ENCODE measurements around the gene STRBP. TPM values are rescaled to one million over a fixed set of nuclear protein-coding genes. Genes with fewer than 3 reads are reported as not detected.
A peak's percentile ranks its signal among the peaks of the same experiment; 100 is the strongest.

The STRBP gene
- total and polyA plus RNA-seq, 9 donors = 4.9 to 18.8 (median 11.2) TPM

DNA sequence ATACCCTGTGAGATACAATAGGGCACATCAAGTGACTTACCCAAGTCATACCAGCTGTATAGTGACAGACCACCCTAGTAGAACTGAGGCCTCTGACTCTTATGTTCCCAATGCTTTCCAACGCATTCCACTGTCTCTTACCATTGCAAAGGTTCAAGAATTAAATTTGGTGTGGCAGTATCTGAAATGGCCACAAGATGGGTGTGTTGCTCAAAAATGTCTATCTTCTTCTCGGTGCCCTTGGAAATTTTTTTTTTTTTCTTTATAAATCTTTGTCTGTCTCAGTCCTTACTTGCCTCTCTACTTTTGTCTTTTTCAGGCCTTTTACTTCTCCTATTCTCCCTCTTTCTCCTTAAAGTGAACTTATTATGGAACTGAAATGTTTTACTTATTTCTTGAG lies 186.6 kb downstream of the STRBP start:
- no peak for DNase-seq
- Histone ChIP-seq H3K27ac (no peak overlapping the region), H3K27me3 (no peaks in the 10 kb centered on the region), H3K4me3 (no peak overlapping the region), H3K4me1 (ENCODE audit: insufficient read depth) (no peaks in the 10 kb centered on the region), H3K36me3 (no peaks in the 10 kb centered on the region), H3K9me3 (no peaks in the 10 kb centered on the region)
- TF ChIP-seq EP300 (IDR thresholded peaks at IDR 0.05) = no peak
- TF ChIP-seq, protein P1, sequence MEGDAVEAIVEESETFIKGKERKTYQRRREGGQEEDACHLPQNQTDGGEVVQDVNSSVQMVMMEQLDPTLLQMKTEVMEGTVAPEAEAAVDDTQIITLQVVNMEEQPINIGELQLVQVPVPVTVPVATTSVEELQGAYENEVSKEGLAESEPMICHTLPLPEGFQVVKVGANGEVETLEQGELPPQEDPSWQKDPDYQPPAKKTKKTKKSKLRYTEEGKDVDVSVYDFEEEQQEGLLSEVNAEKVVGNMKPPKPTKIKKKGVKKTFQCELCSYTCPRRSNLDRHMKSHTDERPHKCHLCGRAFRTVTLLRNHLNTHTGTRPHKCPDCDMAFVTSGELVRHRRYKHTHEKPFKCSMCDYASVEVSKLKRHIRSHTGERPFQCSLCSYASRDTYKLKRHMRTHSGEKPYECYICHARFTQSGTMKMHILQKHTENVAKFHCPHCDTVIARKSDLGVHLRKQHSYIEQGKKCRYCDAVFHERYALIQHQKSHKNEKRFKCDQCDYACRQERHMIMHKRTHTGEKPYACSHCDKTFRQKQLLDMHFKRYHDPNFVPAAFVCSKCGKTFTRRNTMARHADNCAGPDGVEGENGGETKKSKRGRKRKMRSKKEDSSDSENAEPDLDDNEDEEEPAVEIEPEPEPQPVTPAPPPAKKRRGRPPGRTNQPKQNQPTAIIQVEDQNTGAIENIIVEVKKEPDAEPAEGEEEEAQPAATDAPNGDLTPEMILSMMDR (IDR thresholded peaks at IDR 0.05) = peak in 1 of 3 donors; percentile 25
- intact Hi-C loops (cut with DNase I) = loop anchor here in 2 of 4 donors (5.0 to 10.0 kb wide), 2 partner anchors 265 to 273 kb away; partner anchors contain the start of gene CRB2 (in 1 of the 2)
- 12 to 21% (median 12%) methylated on average over 2 of the region's 2 CpGs for WGBS, 3 donors

DNA sequence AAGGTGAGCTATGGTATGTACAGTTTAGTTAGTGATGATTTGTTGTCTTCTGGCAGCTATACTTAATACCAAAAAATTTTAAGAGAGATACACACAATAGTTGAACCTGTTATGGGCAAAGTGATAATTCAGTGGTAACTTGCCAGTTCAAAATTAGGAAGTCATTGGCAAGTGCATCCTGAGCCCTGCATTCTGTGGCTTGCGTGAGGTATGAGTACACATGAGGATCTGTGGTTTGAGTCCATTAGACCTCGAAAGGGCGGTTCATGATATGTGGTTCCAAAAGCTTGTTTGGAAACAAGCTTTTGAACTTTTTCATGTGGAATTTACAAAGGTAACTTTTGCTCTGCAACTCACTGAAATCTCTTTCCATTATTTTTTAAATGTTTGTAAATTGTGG lies 187.9 kb downstream of the STRBP start:
- Histone ChIP-seq H3K9me3 (no peaks in the 10 kb centered on the region), H3K4me3 (no peak overlapping the region), H3K36me3 (no peaks in the 10 kb centered on the region), H3K4me1 (ENCODE audit: insufficient read depth) (no peaks in the 10 kb centered on the region), H3K27ac (no peak overlapping the region), H3K27me3 (no peaks in the 10 kb centered on the region)
- intact Hi-C loops (cut with DNase I) = loop anchor here in 2 of 4 donors (5.0 to 10.0 kb wide), 2 partner anchors 267 to 274 kb away; partner anchors contain the start of gene CRB2 (in 1 of the 2)
- TF ChIP-seq EP300 (IDR thresholded peaks at IDR 0.05) (no peak), POLR2A (IDR thresholded peaks at IDR 0.05) (no peak)
- TF ChIP-seq, protein P1 (IDR thresholded peaks at IDR 0.05) = no peak
- DNase-seq = no peak
- WGBS, 3 donors = 92 to 95% (median 93%) methylated on average over 3 of the region's 3 CpGs

DNA sequence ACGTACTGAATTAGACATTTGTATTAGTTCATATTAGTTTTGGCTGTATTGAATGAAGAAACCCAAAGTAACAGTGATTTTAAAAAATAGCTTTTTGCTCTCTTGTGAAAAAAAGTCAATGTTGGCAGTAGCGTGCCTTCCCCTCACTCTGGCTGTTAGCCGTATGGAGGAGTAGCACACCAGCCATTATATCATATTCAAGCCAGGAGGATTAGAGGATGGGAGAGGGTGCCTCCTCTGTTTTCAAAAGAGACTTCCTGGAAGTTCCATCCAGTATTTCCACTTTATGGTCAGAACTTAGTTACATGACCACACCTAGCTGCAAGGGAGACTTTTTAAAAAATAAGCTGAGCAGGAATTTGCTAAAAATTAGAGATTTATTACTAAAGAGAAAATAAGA lies 193.8 kb downstream of the STRBP start:
- TF ChIP-seq, protein P1 (IDR thresholded peaks at IDR 0.05) = no peak
- TF ChIP-seq EP300 (IDR thresholded peaks at IDR 0.05) (no peak), POLR2A (IDR thresholded peaks at IDR 0.05) (no peak)
- DNase-seq = no peak
- H3K4me1 ChIP-seq (ENCODE audit: insufficient read depth) = peaks cover 10% of the 10 kb centered on the region
- H3K4me3 ChIP-seq = no peak overlapping the region
- no peaks in the 10 kb centered on the region for H3K9me3 ChIP-seq
- intact Hi-C loops (cut with DNase I) = no loop called here
- no peaks in the 10 kb centered on the region for H3K36me3 ChIP-seq
- H3K27me3 ChIP-seq = no peaks in the 10 kb centered on the region
- H3K27ac ChIP-seq = no peak overlapping the region
- 51 to 70% (median 54%) methylated on average over 3 of the region's 3 CpGs for WGBS, 3 donors

DNA sequence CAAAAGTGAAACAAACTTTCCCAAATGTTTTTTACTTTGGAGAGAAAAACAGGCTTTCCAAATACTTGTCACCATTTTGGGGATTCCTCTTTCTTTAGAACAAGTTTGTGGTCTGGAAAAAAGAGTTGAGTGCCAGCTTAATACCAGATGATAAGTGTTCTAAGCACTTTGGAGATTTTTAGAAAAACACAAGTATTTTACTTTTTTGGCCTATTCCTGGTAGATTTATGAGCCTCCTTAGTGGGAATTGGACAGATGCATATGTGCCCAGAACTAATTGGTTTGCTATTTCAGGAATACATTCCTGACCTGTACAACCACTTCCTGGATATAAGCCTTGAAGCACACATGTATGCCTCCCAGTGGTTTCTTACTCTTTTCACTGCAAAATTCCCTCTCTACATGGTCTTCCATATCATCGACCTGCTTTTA lies 194.4 kb downstream of the STRBP start:
- no peaks in the 10 kb centered on the region for H3K36me3 ChIP-seq
- 27 to 52% (median 45%) methylated on average over 1 of the region's 1 CpG for WGBS, 3 donors
- peaks cover 13% of the 10 kb centered on the region for H3K4me1 ChIP-seq (ENCODE audit: insufficient read depth)
- TF ChIP-seq, protein P1 (IDR thresholded peaks at IDR 0.05) = no peak
- TF ChIP-seq POLR2A (IDR thresholded peaks at IDR 0.05) (no peak), EP300 (IDR thresholded peaks at IDR 0.05) (no peak)
- no peaks in the 10 kb centered on the region for H3K27me3 ChIP-seq
- no peak for DNase-seq
- intact Hi-C loops (cut with DNase I) = no loop called here
- no peaks in the 10 kb centered on the region for H3K9me3 ChIP-seq
- H3K4me3 ChIP-seq = no peak overlapping the region
- H3K27ac ChIP-seq = peak overlapping the region in 1 of 2 donors; percentile 16
